OCI-LY1 (cell line): ENCODE data around the gene HOXD3.

Experiments
- CTCF ChIP-seq: fragments of 200-600 bp; sonication (generic), shearing (Covaris generic); IDR thresholded peaks from 2 replicates; pipeline ENCODE4 v1.5.1; 2017; ENCODE audit warnings: mild to moderate bottlenecking, antibody characterized with exemption, low read length, moderate library complexity, mixed read lengths
- EZH2 ChIP-seq: fragments of 200-600 bp; sonication (generic), shearing (Covaris generic); IDR thresholded peaks from 2 replicates; pipeline ENCODE4 v1.8.0; 2017; ENCODE audit warnings: borderline replicate concordance, mixed run types, mild to moderate bottlenecking, antibody characterized with exemption, low read length, moderate library complexity, mixed read lengths

DNA sequence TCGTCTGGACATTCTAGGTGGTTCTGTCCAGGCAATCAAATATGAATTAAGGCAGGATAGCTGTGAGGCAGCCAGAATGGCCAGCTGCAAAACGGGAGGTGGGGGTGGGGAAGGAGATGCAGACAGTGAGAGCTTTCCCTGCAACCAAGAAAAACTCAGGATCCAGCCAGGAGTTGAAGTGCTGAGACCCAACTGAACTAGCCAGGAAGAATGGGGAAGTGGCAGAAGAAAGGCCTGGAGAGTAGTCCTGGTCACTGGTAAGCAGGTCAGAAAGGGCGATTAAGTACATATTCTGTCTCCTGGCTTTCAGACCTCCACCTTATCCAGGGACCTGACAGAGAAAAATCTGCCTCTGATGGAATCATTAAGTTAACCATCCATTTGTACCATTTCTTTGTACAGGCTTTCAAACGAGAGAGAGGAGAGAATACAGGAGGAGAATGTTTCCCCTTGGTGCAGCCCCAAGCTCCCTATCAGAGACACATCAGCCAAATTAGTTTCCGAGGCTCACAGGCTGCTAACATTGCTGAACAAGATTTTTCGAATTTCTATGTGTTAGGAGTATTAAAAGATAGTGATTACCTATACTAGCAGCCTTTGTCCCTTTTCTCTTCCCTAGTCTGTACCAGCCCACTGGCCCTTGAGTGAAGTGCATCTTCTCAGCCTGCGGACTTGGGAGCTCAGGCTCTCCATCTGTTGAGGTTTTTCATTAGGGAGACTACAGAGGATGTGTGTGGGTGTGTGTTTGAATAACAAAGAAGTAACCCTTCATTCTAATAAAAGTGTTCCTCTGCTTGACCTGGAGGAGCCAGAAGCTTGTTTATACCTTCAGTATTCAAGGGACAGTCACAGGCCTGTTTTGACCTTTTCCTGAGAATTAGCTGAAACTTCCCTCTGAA is 18.9 kb downstream of the HOXD3 start:
- TF ChIP-seq CTCF: no peak
- no peak for TF ChIP-seq EZH2
